Middle frontal gyrus (tissue), 1 donor: ENCODE results near the gene HSCB.
"Not testable (repeated sequence)": the region's sequence is repeated elsewhere in the genome, so short reads cannot be mapped to it uniquely, and the experiment has no call there.

Source experiments
- DNase-seq: peaks from one replicate; pipeline ENCODE4 v3.0.0-alpha.2; 2015; ENCODE audit warnings: low spot score; ENCODE audit errors: extremely low spot score

HSCB gene

DNA sequence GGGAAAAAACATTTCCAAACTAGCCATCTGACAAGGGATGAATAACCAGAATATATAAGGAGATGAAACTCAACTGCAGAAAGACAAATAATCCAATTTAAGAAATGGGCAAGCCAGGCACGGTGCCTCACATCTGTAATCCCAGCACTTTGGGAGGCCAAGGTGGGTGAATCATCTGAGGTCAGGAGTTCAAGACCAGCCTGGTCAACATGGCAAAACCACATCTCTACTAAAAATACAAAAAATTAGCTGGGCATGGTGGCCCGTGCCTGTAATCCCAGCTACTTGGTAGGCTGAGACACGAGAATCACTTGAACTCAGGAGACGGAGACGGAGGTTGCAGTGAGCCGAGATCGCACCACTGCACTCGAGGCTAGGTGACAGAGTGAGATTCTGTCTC, 3.0 kb upstream of the HSCB start:
- DNase-seq = not testable (repeated sequence)

DNA sequence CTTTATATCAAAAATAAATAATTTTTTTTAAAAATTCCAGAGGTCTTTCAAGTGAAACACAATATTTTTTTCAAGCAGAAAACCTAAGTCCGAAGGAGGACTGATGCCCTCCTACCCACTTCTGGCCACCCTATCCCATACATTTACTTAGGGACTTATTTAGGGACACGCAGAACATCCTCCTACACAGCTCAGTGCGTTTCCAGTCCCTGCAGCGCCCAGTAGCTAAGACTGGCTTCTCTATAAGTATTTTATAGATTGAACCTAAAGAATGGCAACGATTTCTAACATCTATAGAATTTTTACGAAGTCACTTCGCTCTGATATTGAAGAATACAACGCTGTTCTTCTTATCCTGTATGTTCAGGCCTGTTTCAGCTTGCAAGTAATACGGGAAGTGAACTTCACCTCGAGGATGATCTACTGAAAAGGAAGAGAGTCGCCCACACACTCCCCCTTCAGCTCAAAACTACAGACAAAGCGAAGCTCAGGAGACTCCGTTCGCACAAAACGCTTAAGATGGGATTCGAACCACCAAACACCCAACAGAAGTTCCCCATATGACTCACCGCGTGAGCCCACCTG, 547 bp upstream of the HSCB start:
- DNase-seq = no peak

- no peak for DNase-seq
These were observed 723 bp downstream of the HSCB start for GRCh38 chr22:28742562-28742962.

- DNase-seq = no peak
These were observed 2.0 kb downstream of the HSCB start for GRCh38 chr22:28743852-28744251.

GRCh38 chr22:28750471-28750881, 8.6 kb downstream of the HSCB start:
- no peak for DNase-seq

DNA sequence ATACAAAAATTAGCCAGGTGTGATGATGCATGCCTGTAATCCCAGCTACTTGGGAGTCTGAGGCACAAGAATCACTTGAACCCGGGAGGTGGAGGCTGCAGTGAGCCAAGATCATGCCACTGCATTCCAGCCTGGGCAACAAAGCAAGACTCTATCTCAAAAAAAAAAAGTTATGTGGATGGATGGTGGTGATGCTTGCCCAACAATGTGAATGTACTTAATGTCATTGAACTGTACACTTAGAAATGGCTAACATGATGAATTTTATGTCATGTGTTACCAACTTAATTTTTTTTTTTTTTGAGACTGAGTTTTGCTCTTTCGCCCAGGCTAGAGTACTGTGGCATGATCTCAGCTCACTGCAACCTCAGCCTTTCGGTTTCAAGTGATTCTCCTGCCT, 12.7 kb downstream of the HSCB start:
- DNase-seq = not testable (repeated sequence)

DNA sequence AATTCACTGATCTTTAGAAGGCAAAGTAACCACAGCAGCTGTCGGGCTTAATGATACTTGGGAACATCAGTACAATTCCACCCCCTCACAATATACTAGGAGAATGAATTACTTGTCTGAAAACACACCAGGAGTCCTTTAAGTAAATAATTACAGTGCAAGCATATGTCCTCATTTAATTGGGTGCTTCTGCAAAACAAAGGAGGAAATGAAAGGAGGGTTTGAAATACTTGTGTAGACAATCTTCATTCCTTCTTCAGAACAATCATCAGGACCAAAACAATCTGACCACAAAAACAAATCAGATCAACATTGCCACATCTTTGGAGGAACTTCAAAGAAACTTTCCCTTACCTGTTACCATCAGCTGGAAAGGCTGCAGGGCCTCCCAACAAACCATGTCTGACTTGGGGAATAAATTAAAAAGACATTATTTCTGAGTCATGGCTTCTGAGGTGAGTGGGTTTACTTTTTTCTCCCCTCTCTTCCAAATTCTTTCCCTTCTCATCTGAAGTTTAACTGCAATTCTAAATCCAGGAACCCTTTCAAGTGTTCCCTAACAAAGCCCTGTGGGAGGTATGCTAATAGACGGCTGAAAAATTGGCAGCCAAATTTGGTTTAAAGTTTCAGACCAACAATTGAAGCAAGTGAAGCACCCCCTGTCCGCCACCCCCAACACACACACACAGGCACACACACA, 18.2 kb downstream of the HSCB start:
- DNase-seq = no peak

DNA sequence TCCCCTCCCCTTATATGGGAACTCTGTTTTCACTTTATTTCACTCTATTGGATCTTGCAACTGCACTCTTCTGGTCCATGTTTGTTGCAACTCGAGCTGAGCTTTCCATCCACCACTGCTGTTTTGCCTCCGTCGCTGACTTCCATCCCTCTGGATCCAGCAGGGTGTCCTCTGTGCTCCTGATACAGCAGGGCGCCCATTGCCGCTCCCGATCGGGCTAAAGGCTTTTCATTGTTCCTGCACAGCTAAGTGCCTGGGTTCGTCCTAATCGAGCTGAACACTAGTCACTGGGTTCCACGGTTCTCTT, 19.6 kb downstream of the HSCB start:
- no peak for DNase-seq

- DNase-seq = not testable (repeated sequence)
These were observed 20.2 kb downstream of the HSCB start for GRCh38 chr22:28762000-28762399.

GRCh38 chr22:28766628-28767027, 24.8 kb downstream of the HSCB start:
- no peak for DNase-seq

GRCh38 chr22:28768701-28769393, 27.0 kb downstream of the HSCB start:
- DNase-seq = no peak

- DNase-seq = no peak
These were observed 27.7 kb downstream of the HSCB start for GRCh38 chr22:28769394-28770085.

- DNase-seq = no peak
These were observed 29.5 kb downstream of the HSCB start for GRCh38 chr22:28771195-28771791.

DNA sequence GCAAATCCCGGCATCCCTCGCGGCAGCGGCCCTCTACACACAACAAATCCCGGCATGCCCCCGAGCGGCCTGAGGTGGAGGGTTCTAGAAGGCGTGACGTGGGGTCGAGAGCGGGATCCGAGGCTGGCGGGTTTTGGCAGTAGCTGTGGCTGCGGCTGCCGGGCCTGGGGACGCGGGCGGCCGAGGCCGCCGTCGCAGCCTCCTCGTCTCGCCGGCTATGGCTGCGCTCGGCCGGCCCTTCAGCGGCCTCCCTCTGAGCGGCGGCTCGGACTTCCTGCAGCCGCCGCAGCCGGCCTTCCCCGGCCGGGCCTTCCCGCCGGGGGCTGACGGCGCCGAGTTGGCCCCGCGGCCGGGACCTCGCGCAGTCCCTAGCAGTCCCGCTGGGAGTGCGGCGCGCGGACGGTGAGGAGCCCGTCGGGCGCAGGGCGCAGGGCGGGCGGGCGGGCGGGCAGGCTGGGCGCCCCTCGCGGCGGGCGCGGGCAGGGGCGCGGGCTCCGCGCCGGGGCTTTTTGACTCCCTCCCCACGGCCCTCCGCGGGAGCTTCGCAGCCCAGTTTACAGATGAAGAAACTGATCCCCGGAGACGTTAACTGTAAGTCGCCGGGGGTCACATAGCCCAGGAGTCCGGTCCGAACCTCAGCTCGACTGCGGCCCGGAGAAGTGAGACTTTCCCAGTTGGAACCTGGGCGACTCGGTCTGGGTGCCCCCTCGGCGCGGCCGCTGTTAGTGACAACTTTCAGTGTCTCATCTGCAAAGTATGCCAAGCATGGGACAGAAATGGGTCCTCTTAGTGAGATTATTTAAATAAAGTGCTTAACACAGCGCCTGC, 31.0 kb downstream of the HSCB start, which contains the start of gene CCDC117:
Gene CCDC117, plus strand, starts transcription at position 63 of the 828 bp plus-strand sequence. Its CDS starts 155 bp downstream, at position 218.
- DNase-seq = peak; percentile 91

DNA sequence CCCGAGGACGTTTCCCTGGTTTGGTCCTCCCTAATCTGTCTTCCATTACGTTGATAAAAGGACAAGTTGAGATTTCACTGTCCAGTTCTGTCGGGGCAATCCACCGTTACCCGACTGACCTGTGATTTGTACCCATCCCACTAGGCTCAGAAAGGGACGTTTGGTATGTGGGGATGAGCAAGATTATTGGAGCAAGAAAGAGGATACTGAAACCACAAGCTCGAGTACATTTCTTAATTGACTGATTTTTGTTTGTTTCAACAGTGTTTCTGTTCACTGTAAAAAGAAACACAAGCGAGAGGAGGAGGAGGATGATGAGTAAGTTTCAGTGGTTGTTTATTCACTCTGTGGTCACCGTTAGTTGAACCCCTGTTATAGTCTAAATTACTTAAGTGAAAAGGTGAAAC, 31.6 kb downstream of the HSCB start:
- no peak for DNase-seq

- DNase-seq = no peak
These were observed 32.5 kb downstream of the HSCB start for GRCh38 chr22:28774378-28774777.

GRCh38 chr22:28779833-28780232, 38.0 kb downstream of the HSCB start:
- no peak for DNase-seq

DNA sequence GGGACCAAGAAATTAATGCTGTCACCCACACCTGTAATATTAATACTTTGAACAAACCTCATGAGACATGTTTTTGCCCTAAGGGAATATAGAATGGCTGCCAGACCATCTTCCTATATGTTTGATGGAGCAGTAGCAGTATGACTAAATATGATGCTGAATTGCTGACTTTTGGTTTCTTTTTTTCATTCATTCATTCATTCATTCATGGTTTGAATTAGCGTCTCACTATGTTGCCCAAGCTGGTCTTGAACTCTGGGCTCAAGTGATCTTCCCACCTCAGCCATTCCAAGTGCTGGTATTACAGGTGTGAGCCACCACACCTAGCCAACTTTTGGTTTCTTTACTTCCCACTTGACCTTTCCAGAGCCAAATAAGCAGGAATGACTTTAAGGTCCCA, 38.5 kb downstream of the HSCB start:
- DNase-seq = no peak

GRCh38 chr22:28783786-28784671, 42.2 kb downstream of the HSCB start:
- no peak for DNase-seq

- DNase-seq = no peak
These were observed 46.8 kb downstream of the HSCB start for GRCh38 chr22:28788601-28789000.
